ENCODE measurements around the gene THSD4.
"Not testable (repeated sequence)": the region's sequence is repeated elsewhere in the genome, so short reads cannot be mapped to it uniquely, and the experiment has no call there.

THSD4 gene

DNA sequence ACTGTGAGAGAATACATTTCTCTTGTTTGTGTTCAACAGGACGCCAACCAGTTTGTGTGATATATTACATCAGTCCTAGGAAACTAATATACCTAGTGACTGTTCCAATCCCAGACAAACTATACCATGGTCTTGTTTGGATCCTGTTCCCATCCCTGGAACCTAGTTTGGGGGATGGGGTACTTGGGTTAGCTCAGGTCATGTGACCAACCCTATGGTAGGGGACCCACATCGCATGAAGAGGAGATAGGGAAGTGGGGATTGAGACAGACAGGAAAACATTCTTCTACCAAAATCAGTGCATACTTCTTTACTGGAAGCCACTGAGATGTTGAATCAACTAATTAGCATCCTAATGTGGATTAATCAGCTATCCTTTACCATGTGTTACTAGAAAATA, 146.1 kb downstream of the THSD4 start:
- CTCF ChIA-PET, result interaction anchor here (1.5 kb wide), 1 partner anchor 8 kb away, joined by 3 read pairs; no protein-coding TSS in a partner anchor
- no peak for TF ChIP-seq CTCF (IDR thresholded peaks at IDR 0.05; ENCODE audit: control extremely low read depth, extremely low read depth, low read depth, missing control alignments)
- POLR2A ChIA-PET, result no interaction called here
- DNase-seq (ENCODE audit: extremely low spot score), result no peak

GRCh38 chr15:71261909-71262308, 146.6 kb downstream of the THSD4 start:
- ChIA-PET POLR2A (no interaction called here), CTCF (interaction anchor here (1.5 kb wide), 1 partner anchor 9 kb away, joined by 3 read pairs; no protein-coding TSS in a partner anchor)
- no peak for TF ChIP-seq CTCF (IDR thresholded peaks at IDR 0.05; ENCODE audit: control extremely low read depth, extremely low read depth, low read depth, missing control alignments)
- DNase-seq (ENCODE audit: extremely low spot score), result no peak

DNA sequence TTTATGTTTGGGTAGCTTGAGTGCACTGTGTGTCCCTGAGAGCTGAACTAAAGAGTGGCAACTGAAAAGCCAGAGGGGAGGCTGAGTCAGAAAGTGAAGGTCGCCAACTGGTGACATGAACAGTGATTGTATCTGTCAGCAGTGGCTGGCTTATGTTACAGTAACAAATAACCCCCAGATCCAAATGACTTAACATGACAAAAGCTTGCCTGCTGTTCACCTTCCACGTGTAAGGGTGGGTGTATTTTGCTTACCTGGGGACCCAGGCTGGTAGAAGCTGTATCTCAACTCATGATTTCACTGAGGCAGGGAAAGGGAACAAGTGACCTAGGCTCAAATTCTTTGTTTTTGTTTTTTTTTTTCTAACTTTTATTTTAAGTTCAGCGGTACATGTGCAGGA, 147.3 kb downstream of the THSD4 start:
- POLR2A ChIA-PET, result no interaction called here
- DNase-seq (ENCODE audit: extremely low spot score), result no peak
- CTCF ChIA-PET, result interaction anchor here (1.5 kb wide), 1 partner anchor 10 kb away, joined by 3 read pairs; no protein-coding TSS in a partner anchor
- no peak for TF ChIP-seq CTCF (IDR thresholded peaks at IDR 0.05; ENCODE audit: control extremely low read depth, extremely low read depth, low read depth, missing control alignments)

- POLR2A ChIA-PET, result not testable (repeated sequence)
These were observed 150.3 kb downstream of the THSD4 start for GRCh38 chr15:71265606-71266005.

DNA sequence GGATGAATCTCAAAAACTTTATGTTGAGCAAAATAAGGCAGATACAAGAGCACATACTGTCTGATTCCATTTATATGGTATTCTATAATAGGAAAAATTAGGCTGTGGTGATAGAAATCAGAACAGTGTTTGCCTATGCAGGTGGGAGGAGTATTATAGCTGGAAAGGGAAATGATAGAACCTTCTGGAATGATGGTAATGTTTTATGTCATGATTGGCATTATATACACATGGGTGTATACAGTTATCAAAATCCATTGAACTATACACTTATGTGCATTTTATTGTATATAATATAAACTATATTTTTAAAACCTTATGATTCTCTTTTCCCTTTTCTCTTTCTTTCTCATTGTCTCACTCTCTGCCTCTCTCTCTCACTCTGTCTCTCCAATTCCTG, 156.1 kb downstream of the THSD4 start:
- DNase-seq (ENCODE audit: extremely low spot score), result no peak
- POLR2A ChIA-PET, result no interaction called here
- TF ChIP-seq CTCF (IDR thresholded peaks at IDR 0.05; ENCODE audit: control extremely low read depth, extremely low read depth, low read depth, missing control alignments), result no peak
- CTCF ChIA-PET, result interaction anchor here (1.5 kb wide), 1 partner anchor 12 kb away, joined by 3 read pairs; no protein-coding TSS in a partner anchor

More at GRCh38 chr15:71265606-71266005, 150.3 kb downstream of the THSD4 start:
- DNase-seq (ENCODE audit: extremely low spot score); CTCF ChIA-PET: not testable (repeated sequence)

DNA sequence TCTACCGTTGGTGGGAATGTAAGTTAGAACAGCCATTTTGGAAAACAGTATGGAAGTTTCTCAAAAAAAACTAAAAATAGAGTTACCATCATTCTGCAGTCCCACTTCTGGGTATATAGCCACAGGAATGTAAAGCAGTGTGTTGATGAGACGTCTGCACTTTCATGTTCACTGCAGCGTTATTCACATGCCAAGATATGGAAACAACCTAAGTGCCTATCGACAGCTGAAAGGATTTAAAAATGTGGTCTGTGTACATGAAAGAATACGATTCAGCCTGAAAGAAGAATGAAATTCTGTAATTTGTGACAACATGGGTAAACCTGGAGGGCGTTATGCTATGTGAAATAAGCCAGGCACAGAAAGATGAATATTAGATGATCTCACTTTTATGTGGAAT, 157.7 kb downstream of the THSD4 start:
- DNase-seq (ENCODE audit: extremely low spot score), result no peak
- POLR2A ChIA-PET, result no interaction called here
- CTCF ChIA-PET, result no interaction called here
- no peak for TF ChIP-seq CTCF (IDR thresholded peaks at IDR 0.05; ENCODE audit: control extremely low read depth, extremely low read depth, low read depth, missing control alignments)

GRCh38 chr15:71273731-71274447, 158.6 kb downstream of the THSD4 start:
- CTCF ChIA-PET, result no interaction called here
- no peak for TF ChIP-seq CTCF (IDR thresholded peaks at IDR 0.05; ENCODE audit: control extremely low read depth, extremely low read depth, low read depth, missing control alignments)
- POLR2A ChIA-PET, result no interaction called here
- DNase-seq (ENCODE audit: extremely low spot score), result no peak

Data from GM10248 (cell line).